Right lobe of liver (tissue), 4 donors: ENCODE data around the gene MARCHF6.

Experiments
- POLR2A ChIP-seq: fragments of 450-650 bp; IDR thresholded peaks from one replicate; pipeline ENCODE4 v1.6.1; 2017; ENCODE audit warnings: antibody characterized with exemption, mild to moderate bottlenecking
- TF ChIP-seq, protein P1 (sequence below), 4 donors: fragments of 200-600 bp in 3 of 4; fragments of 450-650 bp in 1 of 4; IDR thresholded peaks; one replicate each; pipeline versions ENCODE4 v1.5.1 to v1.8.0; 2016 to 2022; ENCODE audit warnings: antibody characterized with exemption in 4 of 4, mild to moderate bottlenecking in 2 of 4
- donor health status: DM: no; HTN: no; CAD: no.
- donor health status: DM: no; HTN: no; CAD: no.
- donor health status: DM: no; HTN: yes; CAD: no.

- peak; percentile 46 for TF ChIP-seq POLR2A
- TF ChIP-seq, protein P1, sequence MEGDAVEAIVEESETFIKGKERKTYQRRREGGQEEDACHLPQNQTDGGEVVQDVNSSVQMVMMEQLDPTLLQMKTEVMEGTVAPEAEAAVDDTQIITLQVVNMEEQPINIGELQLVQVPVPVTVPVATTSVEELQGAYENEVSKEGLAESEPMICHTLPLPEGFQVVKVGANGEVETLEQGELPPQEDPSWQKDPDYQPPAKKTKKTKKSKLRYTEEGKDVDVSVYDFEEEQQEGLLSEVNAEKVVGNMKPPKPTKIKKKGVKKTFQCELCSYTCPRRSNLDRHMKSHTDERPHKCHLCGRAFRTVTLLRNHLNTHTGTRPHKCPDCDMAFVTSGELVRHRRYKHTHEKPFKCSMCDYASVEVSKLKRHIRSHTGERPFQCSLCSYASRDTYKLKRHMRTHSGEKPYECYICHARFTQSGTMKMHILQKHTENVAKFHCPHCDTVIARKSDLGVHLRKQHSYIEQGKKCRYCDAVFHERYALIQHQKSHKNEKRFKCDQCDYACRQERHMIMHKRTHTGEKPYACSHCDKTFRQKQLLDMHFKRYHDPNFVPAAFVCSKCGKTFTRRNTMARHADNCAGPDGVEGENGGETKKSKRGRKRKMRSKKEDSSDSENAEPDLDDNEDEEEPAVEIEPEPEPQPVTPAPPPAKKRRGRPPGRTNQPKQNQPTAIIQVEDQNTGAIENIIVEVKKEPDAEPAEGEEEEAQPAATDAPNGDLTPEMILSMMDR (IDR thresholded peaks at IDR 0.05), result no peak
Observed at GRCh38 chr5:10335711-10336470, 17.6 kb upstream of the MARCHF6 start.
